Naive B cell (primary cell): ENCODE data around the gene ZNF746. TPM values are rescaled to one million over a fixed set of nuclear protein-coding genes. Genes with fewer than 3 reads are reported as not detected.

Experiments
- ATAC-seq, 2 donors: fragments of 150-1000 bp; cut with Tn5 transposase; 2 replicates each; pipeline ENCODE4 v1.10.0; 2021; ENCODE audit warnings: low read depth in 2 of 2, mild to moderate bottlenecking in 2 of 2, moderate library complexity in 2 of 2
- DNase-seq: peaks from one replicate; pipeline ENCODE4 v3.0.0; 2022
- H3K27ac Mint-ChIP-seq, 6 donors: one replicate each; pipeline ENCODE4 v1.8.0; 2020 to 2022; ENCODE audit warnings: mild to moderate bottlenecking in 6 of 6, mixed read lengths in 6 of 6, moderate library complexity in 5 of 6, inconsistent platforms in 2 of 6
- H3K27me3 Mint-ChIP-seq, 3 donors: one replicate each; pipeline ENCODE4 v1.8.0; 2021 to 2022; ENCODE audit warnings: mixed read lengths in 3 of 3, mild to moderate bottlenecking in 1 of 3
- H3K36me3 Mint-ChIP-seq, 2 donors: one replicate each; pipeline ENCODE4 v1.8.0; 2020 to 2022; ENCODE audit warnings: mixed read lengths in 2 of 2, inconsistent platforms in 1 of 2, mild to moderate bottlenecking in 1 of 2
- H3K4me1 Mint-ChIP-seq, 3 donors: one replicate each; pipeline ENCODE4 v1.8.0; 2020 to 2022; ENCODE audit warnings: mixed read lengths in 3 of 3, inconsistent platforms in 1 of 3, mild to moderate bottlenecking in 1 of 3, moderate library complexity in 1 of 3
- H3K4me3 Mint-ChIP-seq, 8 donors: one replicate each; pipeline ENCODE4 v1.8.0; 2020 to 2022; ENCODE audit warnings: mild to moderate bottlenecking in 8 of 8, mixed read lengths in 8 of 8, moderate library complexity in 8 of 8, inconsistent platforms in 2 of 8
- H3K9me3 Mint-ChIP-seq, 7 donors: one replicate each; pipeline ENCODE4 v1.8.0; 2020 to 2022; ENCODE audit warnings: mixed read lengths in 7 of 7, mild to moderate bottlenecking in 5 of 7, inconsistent platforms in 2 of 7, moderate library complexity in 1 of 7
- polyA plus RNA-seq, 6 donors: library from polyadenylated mRNA; unstranded; fragments of 300-500 nt; fragmentation: Illumina TruSeq; gene quantifications; one replicate each; pipeline ENCODE4 v1.2.3, GENCODE V29; 2021; ENCODE audit warnings: low read depth in 6 of 6

Gene ZNF746
- polyA plus RNA-seq, 6 donors from 2014 or later = 0.20 to 13.1 (median 9.6) TPM

DNA sequence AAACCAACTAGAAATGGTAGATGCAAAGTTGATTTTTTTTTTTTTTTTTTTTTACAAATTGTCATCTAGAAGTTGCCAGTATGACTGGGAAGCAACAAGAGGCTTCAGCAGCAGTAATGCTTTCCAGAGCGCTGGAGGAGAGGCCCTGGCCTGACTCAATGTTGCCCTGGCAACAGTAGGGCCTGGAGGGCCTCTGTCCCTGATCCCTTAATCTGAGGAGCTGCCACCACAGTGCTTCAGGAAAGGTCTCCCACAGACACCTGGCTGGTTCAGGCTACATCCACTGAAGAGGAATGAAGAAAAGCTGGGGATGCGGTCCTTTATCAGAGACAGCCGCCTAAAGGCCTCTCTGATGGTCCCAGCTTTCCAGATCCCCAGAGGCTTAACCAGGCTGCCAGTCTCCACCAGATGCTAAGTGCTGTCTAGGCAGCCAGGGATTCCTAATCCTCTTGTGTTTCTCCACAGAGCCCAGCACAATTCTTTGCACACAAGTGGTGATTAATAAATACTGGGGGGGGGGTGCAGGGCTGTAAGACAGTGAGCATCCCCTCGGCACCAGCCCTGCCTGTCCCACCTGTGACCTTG is 70.4 kb downstream of the ZNF746 start:
- Mint-ChIP-seq H3K4me3 (no peak overlapping the region), H3K9me3 (no peaks in the 10 kb centered on the region), H3K27me3 (no peaks in the 10 kb centered on the region), H3K36me3 (peaks cover 0 to 8% of the 10 kb centered on the region in 2 donors), H3K27ac (no peak overlapping the region), H3K4me1 (peaks cover 0 to 9% (median 1%) of the 10 kb centered on the region in 3 donors)
- ATAC-seq = no peak
- DNase-seq = no peak

DNA sequence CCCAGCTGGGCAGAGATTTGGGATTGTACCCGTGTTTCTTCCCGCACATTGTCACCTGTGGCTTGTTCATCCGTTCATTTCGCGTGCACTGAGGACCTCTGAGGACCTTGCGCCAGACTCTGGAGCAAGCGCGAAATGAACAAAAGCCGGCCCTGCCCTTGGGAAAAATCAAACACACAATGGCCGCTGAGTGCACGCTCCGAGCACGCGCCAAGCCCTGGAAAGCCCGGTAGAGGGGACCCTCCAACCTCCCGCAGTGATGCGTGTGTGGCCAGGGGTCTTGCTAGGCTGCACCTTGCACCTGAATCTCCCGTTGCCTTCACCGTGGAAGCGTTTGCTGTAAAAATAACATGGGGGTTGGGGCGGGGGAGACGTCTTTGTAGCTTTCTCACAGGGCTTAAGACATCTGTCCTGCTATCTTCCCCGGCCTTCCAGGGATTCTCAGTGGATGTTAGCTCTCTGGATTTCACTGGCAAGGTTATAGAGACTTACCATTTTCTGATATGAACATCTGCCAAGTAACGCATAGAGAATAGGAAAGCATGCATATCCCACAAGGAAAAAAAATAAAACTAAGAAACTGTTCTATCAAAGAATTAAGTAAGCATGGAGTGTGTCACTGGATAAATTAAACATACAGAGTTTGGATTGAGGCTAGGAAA is 74.0 kb downstream of the ZNF746 start:
- no peaks in the 10 kb centered on the region for H3K36me3 Mint-ChIP-seq
- no peaks in the 10 kb centered on the region for H3K9me3 Mint-ChIP-seq
- no peak for DNase-seq
- peak overlapping the region in 2 of 6 donors; percentile 9 to 75 for H3K27ac Mint-ChIP-seq
- H3K4me3 Mint-ChIP-seq = peak overlapping the region; percentile 60 to 88 (median 80)
- H3K4me1 Mint-ChIP-seq = peaks cover 0 to 18% (median 4%) of the 10 kb centered on the region in 3 donors
- H3K27me3 Mint-ChIP-seq = no peaks in the 10 kb centered on the region
- ATAC-seq = no peak

DNA sequence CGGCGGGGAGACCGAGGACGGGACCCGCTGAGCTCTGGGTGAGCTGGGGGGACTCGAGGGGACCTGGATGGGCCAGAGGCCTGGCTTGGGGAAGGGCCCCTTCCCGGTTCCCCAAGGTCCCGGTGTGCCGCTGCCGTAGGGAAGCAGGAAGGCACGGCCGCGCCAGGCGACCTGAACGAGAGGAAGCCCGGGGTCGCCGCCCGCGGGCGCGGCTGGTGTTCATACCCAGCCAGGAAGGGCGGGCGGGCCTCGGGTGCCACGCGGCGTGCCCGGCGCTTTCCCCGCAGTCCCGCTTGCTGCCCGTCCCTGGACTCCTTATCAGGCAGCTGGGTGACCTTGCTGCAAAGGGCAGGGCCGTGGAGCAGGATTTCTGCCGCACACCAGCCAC is 74.7 kb downstream of the ZNF746 start:
- Mint-ChIP-seq H3K27me3 (no peaks in the 10 kb centered on the region), H3K4me1 (peaks cover 0 to 18% (median 4%) of the 10 kb centered on the region in 3 donors), H3K9me3 (no peaks in the 10 kb centered on the region), H3K27ac (peak overlapping the region in 2 of 6 donors; percentile 66 to 75), H3K36me3 (no peaks in the 10 kb centered on the region), H3K4me3 (peak overlapping the region; percentile 74 to 88 (median 80))
- ATAC-seq (peak; percentile 5 to 10), DNase-seq (no peak)

Other genes starting within 250 kb of the ZNF746 start
- gene ZNF783, start 235.6 kb downstream of the ZNF746 start, polyA plus RNA-seq = 1 to 10 TPM; 1.3 to 9.2 (median 6.0) TPM
- gene ZNF777, start 36.7 kb downstream of the ZNF746 start, polyA plus RNA-seq = 1 to 10 TPM in 5 of 6 donors, under 1 TPM in 1; 0.28 to 2.4 (median 1.3) TPM